ENCODE data around the gene PPP1CA. TPM values are rescaled to one million over a fixed set of nuclear protein-coding genes. Genes with fewer than 3 reads are reported as not detected.

The PPP1CA gene
- polyA plus RNA-seq, 3 donors, result 209 to 551 (median 461) TPM

GRCh38 chr11:67349457-67349856 lies 52.2 kb downstream of the PPP1CA start:
- peaks cover 33 to 36% of the 10 kb centered on the region in 2 donors for H3K4me1 ChIP-seq (ENCODE audit: control insufficient read depth in 1 of 2, insufficient read depth in 2 of 2, low read length in 2 of 2)
- H3K36me3 ChIP-seq (replicated peaks in 1 of 2; ENCODE audit: control insufficient read depth in 1 of 2, insufficient read depth in 2 of 2, low read length in 2 of 2), result no peaks in the 10 kb centered on the region
- no peak overlapping the region for H3K4me3 ChIP-seq (replicated peaks in 1 of 3; ENCODE audit: low read depth in 2 of 3, low read length in 3 of 3)
- no peak overlapping the region for H3K4me2 ChIP-seq (replicated peaks; ENCODE audit: extremely low read depth, low read length, poor library complexity, severe bottlenecking)
- peaks cover 39% of the 10 kb centered on the region for H3K4me1 Mint-ChIP-seq
- H3K27me3 ChIP-seq (ENCODE audit: control insufficient read depth in 2 of 2, insufficient read depth in 2 of 2, low read length in 2 of 2), result no peaks in the 10 kb centered on the region
- no peak overlapping the region for H2AFZ ChIP-seq (ENCODE audit: insufficient read depth, low read depth, low read length, poor library complexity, severe bottlenecking)
- TF ChIP-seq CTCF (IDR thresholded peaks at IDR 0.05), result no peak
- no peaks in the 10 kb centered on the region for H3K9me3 ChIP-seq (replicated peaks in 1 of 2; ENCODE audit: control insufficient read depth in 1 of 2, insufficient read depth in 1 of 2, low read length in 2 of 2)
- no peak overlapping the region for H3K9ac ChIP-seq (ENCODE audit: insufficient read depth, low read length, poor library complexity, severe bottlenecking)
- peaks cover 0 to 2% (median 0%) of the 10 kb centered on the region in 3 donors for H3K27me3 Mint-ChIP-seq (ENCODE audit: low read depth in 3 of 3)
- WGBS (ENCODE audit: insufficient coverage), result 92% methylated on average over 2 of the region's 2 CpGs
- no peak overlapping the region for H3K27ac ChIP-seq (ENCODE audit: low read depth in 1 of 2, low read length in 2 of 2)
- H3K36me3 Mint-ChIP-seq, result peaks cover 8 to 9% of the 10 kb centered on the region in 2 donors
- intact Hi-C loops (cut with micrococcal nuclease), result loop anchor here in 1 of 2 donors (2.0 kb wide), 1 partner anchor 157 kb away; no protein-coding TSS in a partner anchor
- H3K4me3 Mint-ChIP-seq, result no peak overlapping the region
- peaks cover 15% of the 10 kb centered on the region for H4K20me1 ChIP-seq (ENCODE audit: insufficient read depth, low read length)
- no peak for DNase-seq
- no peaks in the 10 kb centered on the region for H3K9me3 Mint-ChIP-seq
- H3K79me2 ChIP-seq (ENCODE audit: insufficient read depth, low read length), result peaks cover 19% of the 10 kb centered on the region
- peak overlapping the region in 1 of 7 donors; percentile 28 for H3K27ac Mint-ChIP-seq

GRCh38 chr11:67349036-67349435 lies 52.6 kb downstream of the PPP1CA start:
- 93% methylated on average over 5 of the region's 5 CpGs for WGBS (ENCODE audit: insufficient coverage)
- peaks cover 28 to 32% of the 10 kb centered on the region in 2 donors for H3K4me1 ChIP-seq (ENCODE audit: control insufficient read depth in 1 of 2, insufficient read depth in 2 of 2, low read length in 2 of 2)
- no peak overlapping the region for H3K4me3 ChIP-seq (replicated peaks in 1 of 3; ENCODE audit: low read depth in 2 of 3, low read length in 3 of 3)
- no peak overlapping the region for H3K9ac ChIP-seq (ENCODE audit: insufficient read depth, low read length, poor library complexity, severe bottlenecking)
- H3K27ac ChIP-seq (ENCODE audit: low read depth in 1 of 2, low read length in 2 of 2), result no peak overlapping the region
- no peaks in the 10 kb centered on the region for H3K27me3 ChIP-seq (ENCODE audit: control insufficient read depth in 2 of 2, insufficient read depth in 2 of 2, low read length in 2 of 2)
- Mint-ChIP-seq H3K4me3 (no peak overlapping the region), H3K27me3 (ENCODE audit: low read depth in 3 of 3) (peaks cover 0 to 2% (median 0%) of the 10 kb centered on the region in 3 donors), H3K27ac (peak overlapping the region in 1 of 7 donors; percentile 4), H3K9me3 (no peaks in the 10 kb centered on the region), H3K36me3 (peaks cover 8 to 9% of the 10 kb centered on the region in 2 donors), H3K4me1 (peaks cover 36% of the 10 kb centered on the region)
- H2AFZ ChIP-seq (ENCODE audit: insufficient read depth, low read depth, low read length, poor library complexity, severe bottlenecking), result no peak overlapping the region
- intact Hi-C loops (cut with micrococcal nuclease), result loop anchor here in 1 of 2 donors (2.0 kb wide), 1 partner anchor 158 kb away; no protein-coding TSS in a partner anchor
- no peaks in the 10 kb centered on the region for H3K9me3 ChIP-seq (replicated peaks in 1 of 2; ENCODE audit: control insufficient read depth in 1 of 2, insufficient read depth in 1 of 2, low read length in 2 of 2)
- no peaks in the 10 kb centered on the region for H3K36me3 ChIP-seq (replicated peaks in 1 of 2; ENCODE audit: control insufficient read depth in 1 of 2, insufficient read depth in 2 of 2, low read length in 2 of 2)
- H3K79me2 ChIP-seq (ENCODE audit: insufficient read depth, low read length), result peaks cover 19% of the 10 kb centered on the region
- peaks cover 15% of the 10 kb centered on the region for H4K20me1 ChIP-seq (ENCODE audit: insufficient read depth, low read length)
- DNase-seq, result no peak
- TF ChIP-seq CTCF (IDR thresholded peaks at IDR 0.05), result no peak
- no peak overlapping the region for H3K4me2 ChIP-seq (replicated peaks; ENCODE audit: extremely low read depth, low read length, poor library complexity, severe bottlenecking)

Small RNA genes lying within 50 kb of the gene (small RNA-seq; reads per million reads assigned to genes)
- gene RN7SKP239 (ENCODE audit: insufficient read length, low read depth) (not detected), gene RNU6-1238P (ENCODE audit: insufficient read length, low read depth) (not detected)

Other genes starting within 250 kb of the PPP1CA start
- 100 to 1,000 TPM in 1 of 3 donors, 10 to 100 TPM in 2; 34.9 to 777 (median 43.0) TPM for gene GRK2, start 135.4 kb downstream of the PPP1CA start, polyA plus RNA-seq
- gene ANKRD13D, start 112.6 kb downstream of the PPP1CA start, polyA plus RNA-seq, result 100 to 1,000 TPM in 1 of 3 donors, 10 to 100 TPM in 1, 1 to 10 TPM in 1; 9.1 to 389 (median 10.3) TPM
- 10 to 100 TPM in 1 of 3 donors, 1 to 10 TPM in 2; 3.6 to 23.3 (median 5.8) TPM for gene SSH3, start 98.3 kb downstream of the PPP1CA start, polyA plus RNA-seq
- gene POLD4, start 48.3 kb downstream of the PPP1CA start, polyA plus RNA-seq, result 100 to 1,000 TPM; 157 to 205 (median 176) TPM
- gene CLCF1, start 28.3 kb downstream of the PPP1CA start, polyA plus RNA-seq, result 10 to 100 TPM in 1 of 3 donors, under 1 TPM in 2; 0.44 to 14.8 (median 0.94) TPM
- gene RAD9A, start 9.9 kb downstream of the PPP1CA start, polyA plus RNA-seq, result 10 to 100 TPM in 1 of 3 donors, 1 to 10 TPM in 2; 3.7 to 31.7 (median 3.8) TPM
- gene TBC1D10C, start 2.2 kb upstream of the PPP1CA start, polyA plus RNA-seq, result 10 to 100 TPM; 68.6 to 72.9 (median 71.6) TPM
- gene CARNS1, start 13.8 kb upstream of the PPP1CA start, polyA plus RNA-seq, result under 1 TPM in 1 of 3 donors, not detected in 2; 0.09 TPM
- 100 to 1,000 TPM in 1 of 3 donors, 10 to 100 TPM in 2; 51.6 to 101 (median 53.8) TPM for gene RPS6KB2, start 26.6 kb upstream of the PPP1CA start, polyA plus RNA-seq
- 10 to 100 TPM in 1 of 3 donors, 1 to 10 TPM in 2; 2.1 to 14.3 (median 2.8) TPM for gene PTPRCAP, start 35.8 kb upstream of the PPP1CA start, polyA plus RNA-seq
- 100 to 1,000 TPM; 105 to 151 (median 106) TPM for gene CORO1B, start 41.6 kb upstream of the PPP1CA start, polyA plus RNA-seq
- not detected for gene GPR152, start 50.9 kb upstream of the PPP1CA start, polyA plus RNA-seq
- gene CABP4, start 53.5 kb upstream of the PPP1CA start, polyA plus RNA-seq, result 1 to 10 TPM in 1 of 3 donors, under 1 TPM in 1, not detected in 1; 0.28 to 1.7 TPM
- 100 to 1,000 TPM in 1 of 3 donors, 10 to 100 TPM in 2; 67.4 to 104 (median 76.8) TPM for gene TMEM134, start 67.4 kb upstream of the PPP1CA start, polyA plus RNA-seq
- 100 to 1,000 TPM in 1 of 3 donors, 10 to 100 TPM in 2; 76.7 to 132 (median 99.3) TPM for gene AIP, start 81.2 kb upstream of the PPP1CA start, polyA plus RNA-seq
- gene PITPNM1, start 103.5 kb upstream of the PPP1CA start, polyA plus RNA-seq, result 100 to 1,000 TPM in 1 of 3 donors, 10 to 100 TPM in 2; 11.7 to 122 (median 22.2) TPM
- gene CDK2AP2, start 106.3 kb upstream of the PPP1CA start, polyA plus RNA-seq, result 10 to 100 TPM; 47.8 to 80.2 (median 78.5) TPM
- gene CABP2, start 121.6 kb upstream of the PPP1CA start, polyA plus RNA-seq, result not detected
- gene GSTP1, start 182.0 kb upstream of the PPP1CA start, polyA plus RNA-seq, result 1,000 to 10,000 TPM in 2 of 3 donors, 100 to 1,000 TPM in 1; 853 to 1,483 (median 1,250) TPM
- 100 to 1,000 TPM in 1 of 3 donors, 10 to 100 TPM in 2; 71.6 to 174 (median 72.1) TPM for gene NDUFV1, start 205.1 kb upstream of the PPP1CA start, polyA plus RNA-seq
- 1 to 10 TPM in 2 of 3 donors, under 1 TPM in 1; 0.92 to 1.4 (median 1.3) TPM for gene NUDT8, start 228.1 kb upstream of the PPP1CA start, polyA plus RNA-seq
- gene TBX10, start 237.9 kb upstream of the PPP1CA start, polyA plus RNA-seq, result not detected
- gene ACY3, start 248.9 kb upstream of the PPP1CA start, polyA plus RNA-seq, result under 1 TPM; 0.16 to 0.61 (median 0.21) TPM

Data from CD14-positive monocyte (primary cell).